Type B pancreatic cell (in vitro differentiated cells): ENCODE data around the gene FAF1. TPM values are rescaled to one million over a fixed set of nuclear protein-coding genes. Genes with fewer than 3 reads are reported as not detected.
A peak's percentile ranks its signal among the peaks of the same experiment; 100 is the strongest.
"Not testable (repeated sequence)": the region's sequence is repeated elsewhere in the genome, so short reads cannot be mapped to it uniquely, and the experiment has no call there.

Experiments
- DNase-seq: peaks from one replicate; pipeline ENCODE4 v3.0.0; 2021; ENCODE audit warnings: mixed read lengths; ENCODE audit not compliant: unreplicated experiment; ENCODE audit errors: extremely low spot score
- H3K27ac Mint-ChIP-seq: 2 replicates; pipeline ENCODE4 v1.8.0; 2021; ENCODE audit warnings: mild to moderate bottlenecking, mixed read lengths
- H3K27me3 Mint-ChIP-seq: 2 replicates; pipeline ENCODE4 v1.8.0; 2021; ENCODE audit warnings: mixed read lengths
- H3K36me3 Mint-ChIP-seq: 2 replicates; pipeline ENCODE4 v1.8.0; 2021; ENCODE audit warnings: mixed read lengths
- H3K4me1 Mint-ChIP-seq: one replicate; pipeline ENCODE4 v1.8.0; 2021; ENCODE audit warnings: mixed read lengths; ENCODE audit not compliant: unreplicated experiment
- H3K4me3 Mint-ChIP-seq: 2 replicates; pipeline ENCODE4 v1.8.0; 2021; ENCODE audit warnings: mild to moderate bottlenecking, mixed read lengths
- H3K9me3 Mint-ChIP-seq: 2 replicates; pipeline ENCODE4 v1.8.0; 2021; ENCODE audit warnings: mixed read lengths
- total RNA-seq: library from RNA; stranded (reverse); gene quantifications from 2 replicates; pipeline ENCODE4 v1.2.1, GENCODE V29; 2021; ENCODE audit warnings: low replicate concordance
- TF ChIP-seq, protein P1 (sequence below): fragments of 200-600 bp; sonication (generic); conservative IDR thresholded peaks from 2 replicates; pipeline ENCODE4 v1.5.0; 2021; ENCODE audit warnings: antibody characterized with exemption, mild to moderate bottlenecking

FAF1 gene
- total RNA-seq, 1 donor from 2014 or later = 49.9 TPM

GRCh38 chr1:50775740-50776139 lies 184.3 kb downstream of the FAF1 start:
- Mint-ChIP-seq H3K27me3 (no peaks in the 10 kb centered on the region), H3K27ac (no peak overlapping the region), H3K4me1 (no peaks in the 10 kb centered on the region), H3K9me3 (no peaks in the 10 kb centered on the region), H3K36me3 (peaks cover 11% of the 10 kb centered on the region), H3K4me3 (no peak overlapping the region)
- no peak for DNase-seq
- TF ChIP-seq, protein P1, sequence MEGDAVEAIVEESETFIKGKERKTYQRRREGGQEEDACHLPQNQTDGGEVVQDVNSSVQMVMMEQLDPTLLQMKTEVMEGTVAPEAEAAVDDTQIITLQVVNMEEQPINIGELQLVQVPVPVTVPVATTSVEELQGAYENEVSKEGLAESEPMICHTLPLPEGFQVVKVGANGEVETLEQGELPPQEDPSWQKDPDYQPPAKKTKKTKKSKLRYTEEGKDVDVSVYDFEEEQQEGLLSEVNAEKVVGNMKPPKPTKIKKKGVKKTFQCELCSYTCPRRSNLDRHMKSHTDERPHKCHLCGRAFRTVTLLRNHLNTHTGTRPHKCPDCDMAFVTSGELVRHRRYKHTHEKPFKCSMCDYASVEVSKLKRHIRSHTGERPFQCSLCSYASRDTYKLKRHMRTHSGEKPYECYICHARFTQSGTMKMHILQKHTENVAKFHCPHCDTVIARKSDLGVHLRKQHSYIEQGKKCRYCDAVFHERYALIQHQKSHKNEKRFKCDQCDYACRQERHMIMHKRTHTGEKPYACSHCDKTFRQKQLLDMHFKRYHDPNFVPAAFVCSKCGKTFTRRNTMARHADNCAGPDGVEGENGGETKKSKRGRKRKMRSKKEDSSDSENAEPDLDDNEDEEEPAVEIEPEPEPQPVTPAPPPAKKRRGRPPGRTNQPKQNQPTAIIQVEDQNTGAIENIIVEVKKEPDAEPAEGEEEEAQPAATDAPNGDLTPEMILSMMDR = no peak

GRCh38 chr1:50774759-50775351 lies 185.2 kb downstream of the FAF1 start:
- Mint-ChIP-seq H3K4me1 (no peaks in the 10 kb centered on the region), H3K9me3 (no peaks in the 10 kb centered on the region), H3K36me3 (peaks cover 4% of the 10 kb centered on the region), H3K27me3 (no peaks in the 10 kb centered on the region), H3K4me3 (no peak overlapping the region), H3K27ac (no peak overlapping the region)
- TF ChIP-seq, protein P1 = peak; percentile 88
- DNase-seq = no peak

GRCh38 chr1:50766688-50767087 lies 193.4 kb downstream of the FAF1 start:
- Mint-ChIP-seq H3K9me3 (no peaks in the 10 kb centered on the region), H3K27me3 (no peaks in the 10 kb centered on the region), H3K27ac (peak overlapping the region; percentile 15), H3K4me1 (no peaks in the 10 kb centered on the region), H3K4me3 (no peak overlapping the region), H3K36me3 (peaks cover 5% of the 10 kb centered on the region)
- TF ChIP-seq, protein P1 = no peak
- DNase-seq = no peak

GRCh38 chr1:50756543-50756942 lies 203.5 kb downstream of the FAF1 start:
- not testable (repeated sequence) for H3K27me3 Mint-ChIP-seq, DNase-seq, H3K27ac Mint-ChIP-seq, H3K4me1 Mint-ChIP-seq, H3K4me3 Mint-ChIP-seq
- peaks cover 29% of the 10 kb centered on the region for H3K36me3 Mint-ChIP-seq
- H3K9me3 Mint-ChIP-seq = peaks cover 14% of the 10 kb centered on the region

GRCh38 chr1:50754764-50755163 lies 205.3 kb downstream of the FAF1 start:
- not testable (repeated sequence) for H3K4me3 Mint-ChIP-seq, H3K27ac Mint-ChIP-seq, H3K4me1 Mint-ChIP-seq, H3K27me3 Mint-ChIP-seq, DNase-seq
- H3K9me3 Mint-ChIP-seq = peaks cover 14% of the 10 kb centered on the region
- peaks cover 20% of the 10 kb centered on the region for H3K36me3 Mint-ChIP-seq

DNA sequence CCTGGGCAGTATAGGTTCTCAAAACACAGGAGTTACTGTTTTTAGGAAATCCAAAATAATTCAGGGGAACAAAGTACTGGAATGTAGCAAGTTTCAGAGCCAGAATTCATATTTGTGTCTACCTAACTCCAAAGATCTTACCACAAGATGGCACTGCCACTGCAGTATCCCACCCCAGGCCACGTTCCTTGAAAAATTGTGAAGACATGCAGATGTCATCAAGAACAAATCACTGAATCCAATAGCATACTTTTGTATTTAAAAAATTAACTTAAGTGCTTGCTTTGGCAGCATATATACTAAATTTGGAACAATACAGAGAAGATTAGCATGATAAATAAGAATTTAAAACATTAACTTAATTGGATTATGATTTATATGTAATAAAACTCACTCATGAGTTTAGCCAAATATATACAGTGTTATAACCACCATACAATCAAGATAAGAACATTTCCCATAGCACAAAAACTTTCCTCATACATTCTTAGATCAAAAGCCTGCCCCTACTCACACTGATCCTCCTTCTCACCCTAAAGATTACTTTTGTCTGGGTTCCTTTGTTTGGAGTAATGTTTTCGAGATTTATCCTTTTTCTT lies 209.9 kb downstream of the FAF1 start:
- H3K27me3 Mint-ChIP-seq = no peaks in the 10 kb centered on the region
- no peak for DNase-seq
- no peak overlapping the region for H3K4me3 Mint-ChIP-seq
- peaks cover 9% of the 10 kb centered on the region for H3K9me3 Mint-ChIP-seq
- H3K36me3 Mint-ChIP-seq = peaks cover 8% of the 10 kb centered on the region
- TF ChIP-seq, protein P1 = peak; percentile 64
- no peak overlapping the region for H3K27ac Mint-ChIP-seq
- H3K4me1 Mint-ChIP-seq = no peaks in the 10 kb centered on the region
